Measurements from ENCODE around the gene FGF8. TPM values are rescaled to one million over a fixed set of nuclear protein-coding genes. Genes with fewer than 3 reads are reported as not detected.

The FGF8 gene
- total and polyA plus RNA-seq, 2 of the 8 experiments (the other 6 are each of a cell fraction or from before 2014, with no cell fraction given) = 1.1 to 3.9 TPM

- no peak for TF ChIP-seq RFX5 (IDR thresholded peaks at IDR 0.05; ENCODE audit: borderline replicate concordance, low read depth, low read length)
- TF ChIP-seq RBBP5 (IDR thresholded peaks at IDR 0.05; ENCODE audit: borderline replicate concordance, low read depth, low read length) = no peak
- TF ChIP-seq POLR2AphosphoS5 (IDR thresholded peaks at IDR 0.05; ENCODE audit: low read depth, low read length) = no peak
- no peak for TF ChIP-seq NANOG (IDR thresholded peaks at IDR 0.05; ENCODE audit: insufficient read depth, low read depth, low read length, poor library complexity, severe bottlenecking)
- no peak for TF ChIP-seq SIRT6 (IDR thresholded peaks at IDR 0.05; ENCODE audit: low read length)
- TF ChIP-seq HDAC2 (IDR thresholded peaks at IDR 0.05; ENCODE audit: borderline replicate concordance in 1 of 2, low read depth in 2 of 2, low read length in 2 of 2) = no peak
- no peak for TF ChIP-seq PHF8 (conservative IDR thresholded peaks at IDR 0.05; ENCODE audit: low read depth, low read length)
- TF ChIP-seq E2F6 (IDR thresholded peaks at IDR 0.05) = no peak
Observed at GRCh38 chr10:101816376-101816775, 40.5 kb upstream of the FGF8 start (continued).

Measured in H1 (cell line).